Muscle layer of colon (tissue), 2 donors: ENCODE measurements around the gene PGM5.
A peak's percentile ranks its signal among the peaks of the same experiment; 100 is the strongest.
"Not testable (repeated sequence)": the region's sequence is repeated elsewhere in the genome, so short reads cannot be mapped to it uniquely, and the experiment has no call there.

Experiments
- H3K27ac ChIP-seq: one replicate; pipeline ENCODE4 v1.7.0; 2013; ENCODE audit warnings: low read depth, mild to moderate bottlenecking, low read length, moderate library complexity
- H3K27me3 ChIP-seq, 2 donors: one replicate each; pipeline ENCODE4 v1.7.0; 2013; ENCODE audit warnings: low read length in 2 of 2, mild to moderate bottlenecking in 2 of 2; ENCODE audit not compliant: insufficient read depth in 2 of 2, control insufficient read depth in 1 of 2
- H3K36me3 ChIP-seq: one replicate; pipeline ENCODE4 v1.7.0; 2013; ENCODE audit warnings: mild to moderate bottlenecking, low read length; ENCODE audit not compliant: insufficient read depth
- H3K4me1 ChIP-seq: one replicate; pipeline ENCODE4 v1.7.0; 2013; ENCODE audit warnings: mild to moderate bottlenecking, low read length; ENCODE audit not compliant: insufficient read depth
- H3K4me3 ChIP-seq, 2 donors: one replicate each; pipeline ENCODE4 v1.7.0; 2013; ENCODE audit warnings: low read length in 2 of 2, low read depth in 1 of 2, mild to moderate bottlenecking in 1 of 2, moderate library complexity in 1 of 2
- H3K9ac ChIP-seq: one replicate; pipeline ENCODE4 v1.7.0; 2013; ENCODE audit warnings: low read length
- H3K9me3 ChIP-seq: one replicate; pipeline ENCODE4 v1.7.0; 2013; ENCODE audit warnings: mild to moderate bottlenecking, low read length
- donor health status: abdominal sarcoma.
- donor health status: Adenocarcinoma of cecum.

The PGM5 gene

GRCh38 chr9:68338000-68338399 lies 18.4 kb upstream of the PGM5 start:
- not testable (repeated sequence) for H3K4me3 ChIP-seq, H3K9me3 ChIP-seq, H3K4me1 ChIP-seq, H3K27ac ChIP-seq, H3K9ac ChIP-seq, H3K36me3 ChIP-seq, H3K27me3 ChIP-seq

GRCh38 chr9:68342265-68343025 lies 14.0 kb upstream of the PGM5 start:
- H3K36me3 ChIP-seq, H3K4me1 ChIP-seq, H3K27me3 ChIP-seq, H3K27ac ChIP-seq, H3K4me3 ChIP-seq, H3K9me3 ChIP-seq, H3K9ac ChIP-seq: not testable (repeated sequence)

- H3K9ac ChIP-seq, H3K27ac ChIP-seq, H3K27me3 ChIP-seq, H3K4me3 ChIP-seq, H3K9me3 ChIP-seq, H3K4me1 ChIP-seq, H3K36me3 ChIP-seq: not testable (repeated sequence)
These were observed 13.2 kb upstream of the PGM5 start for GRCh38 chr9:68343242-68343641.

GRCh38 chr9:68343992-68344391 lies 12.4 kb upstream of the PGM5 start:
- H3K27ac ChIP-seq, H3K27me3 ChIP-seq, H3K4me3 ChIP-seq, H3K4me1 ChIP-seq, H3K9me3 ChIP-seq, H3K36me3 ChIP-seq, H3K9ac ChIP-seq: not testable (repeated sequence)

GRCh38 chr9:68351689-68352088 lies 4.7 kb upstream of the PGM5 start:
- H3K9ac ChIP-seq, H3K36me3 ChIP-seq, H3K9me3 ChIP-seq, H3K27ac ChIP-seq, H3K4me3 ChIP-seq, H3K4me1 ChIP-seq, H3K27me3 ChIP-seq: not testable (repeated sequence)

GRCh38 chr9:68355993-68356379 lies 425 bp upstream of the PGM5 start:
- peak overlapping the region in 1 of 2 donors; percentile 77 for H3K4me3 ChIP-seq
- not testable (repeated sequence) for H3K27ac ChIP-seq

GRCh38 chr9:68357119-68357714 lies 806 bp downstream of the PGM5 start:
- peak overlapping the region; percentile 68 for H3K27ac ChIP-seq
- H3K9me3 ChIP-seq, H3K27me3 ChIP-seq, H3K4me1 ChIP-seq, H3K9ac ChIP-seq, H3K36me3 ChIP-seq: not testable (repeated sequence)
- H3K4me3 ChIP-seq = peak overlapping the region; percentile 38 to 77

More at GRCh38 chr9:68355993-68356379, 425 bp upstream of the PGM5 start:
- not testable (repeated sequence) for H3K36me3 ChIP-seq, H3K9me3 ChIP-seq, H3K4me1 ChIP-seq, H3K27me3 ChIP-seq, H3K9ac ChIP-seq

- peak overlapping the region in 1 of 2 donors; percentile 23 for H3K4me3 ChIP-seq
- not testable (repeated sequence) for H3K4me1 ChIP-seq, H3K27ac ChIP-seq, H3K9ac ChIP-seq, H3K36me3 ChIP-seq, H3K27me3 ChIP-seq, H3K9me3 ChIP-seq
These were observed 10.6 kb downstream of the PGM5 start for GRCh38 chr9:68366933-68367547.

- not testable (repeated sequence) for H3K36me3 ChIP-seq, H3K4me1 ChIP-seq, H3K9ac ChIP-seq, H3K27me3 ChIP-seq, H3K27ac ChIP-seq, H3K4me3 ChIP-seq, H3K9me3 ChIP-seq
These were observed 19.4 kb downstream of the PGM5 start for GRCh38 chr9:68375789-68376188.

- not testable (repeated sequence) for H3K27ac ChIP-seq, H3K36me3 ChIP-seq, H3K9me3 ChIP-seq
These were observed 21.3 kb downstream of the PGM5 start for GRCh38 chr9:68377723-68378122.

GRCh38 chr9:68383894-68384293 lies 27.5 kb downstream of the PGM5 start:
- H3K27me3 ChIP-seq, H3K27ac ChIP-seq, H3K4me3 ChIP-seq, H3K36me3 ChIP-seq, H3K9me3 ChIP-seq, H3K9ac ChIP-seq, H3K4me1 ChIP-seq: not testable (repeated sequence)

More at GRCh38 chr9:68377723-68378122, 21.3 kb downstream of the PGM5 start:
- not testable (repeated sequence) for H3K9ac ChIP-seq, H3K27me3 ChIP-seq, H3K4me3 ChIP-seq, H3K4me1 ChIP-seq

- H3K9ac ChIP-seq, H3K4me3 ChIP-seq, H3K27ac ChIP-seq, H3K27me3 ChIP-seq, H3K4me1 ChIP-seq, H3K9me3 ChIP-seq: not testable (repeated sequence)
- peaks cover 12% of the 10 kb centered on the region for H3K36me3 ChIP-seq
These were observed 33.1 kb downstream of the PGM5 start for GRCh38 chr9:68389558-68389957.
